ENCODE measurements around the gene TMX1. TPM values are rescaled to one million over a fixed set of nuclear protein-coding genes. Genes with fewer than 3 reads are reported as not detected.
A peak's percentile ranks its signal among the peaks of the same experiment; 100 is the strongest.

Gene TMX1
- total and polyA plus RNA-seq, 10 of the 15 experiments (the other 5 are each of a cell fraction or from before 2014, with no cell fraction given) = 29.1 to 152 (median 52.0) TPM

DNA sequence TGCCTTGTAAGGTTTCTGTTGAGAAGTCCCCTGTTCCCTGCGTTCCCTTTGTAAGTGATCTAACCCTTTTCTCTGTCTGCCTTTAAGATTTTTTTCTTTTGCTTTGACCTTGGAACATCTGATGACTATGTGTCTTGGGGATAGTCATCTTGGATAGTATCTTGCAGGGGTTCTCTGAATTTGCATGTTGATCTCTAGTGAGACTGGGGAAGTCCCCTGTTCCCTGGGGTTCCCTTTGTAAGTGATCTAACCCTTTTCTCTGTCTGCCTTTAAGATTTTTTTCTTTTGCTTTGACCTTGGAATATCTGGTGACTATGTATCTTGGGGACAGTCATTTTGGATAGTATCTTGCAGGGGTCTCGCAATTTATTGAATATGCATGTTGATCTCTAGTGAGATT, 38.2 kb upstream of the TMX1 start:
- H3K9ac ChIP-seq (ENCODE audit: control insufficient read depth, insufficient read depth, low read length) = no peak overlapping the region
- H3K4me1 ChIP-seq (ENCODE audit: control insufficient read depth, insufficient read depth, low read length) = peaks cover 20% of the 10 kb centered on the region
- CTCF ChIA-PET = interaction anchor here (1.0 to 3.5 kb wide), 4 partner anchors 10 to 80 kb away, joined by 3 to 17 read pairs (median 6); no protein-coding TSS in a partner anchor
- POLR2A ChIA-PET = no interaction called here
- H2AFZ ChIP-seq (ENCODE audit: control insufficient read depth, low read depth, low read length) = no peak overlapping the region
- H4K20me1 ChIP-seq (ENCODE audit: control insufficient read depth, insufficient read depth) = no peaks in the 10 kb centered on the region
- no peak overlapping the region for H3K4me3 ChIP-seq
- WGBS (ENCODE audit: insufficient coverage, insufficient replicate concordance, low lambda C conversion rate, missing lambda C conversion rate) = 0% methylated on average over 2 of the region's 2 CpGs
- ATAC-seq (peak; percentile 42), FAIRE-seq (peak; percentile 7), DNase-seq (ENCODE audit: low read depth, low spot score) (peak; percentile 23)
- BruUV-seq (replicated peaks) = no TSS peak
- H3K9me3 ChIP-seq (replicated peaks; ENCODE audit: control insufficient read depth, insufficient read depth, low read length) = no peaks in the 10 kb centered on the region
- H3K4me2 ChIP-seq (ENCODE audit: control insufficient read depth, insufficient read depth) = peak overlapping the region; percentile 12; the same call in 1 of the 2 replicates
- no peaks in the 10 kb centered on the region for H3K27me3 ChIP-seq (replicated peaks in 1 of 2; ENCODE audit: control insufficient read depth in 2 of 2, insufficient read depth in 2 of 2, low read length in 1 of 2)
- SMC1A ChIA-PET (ENCODE audit: uncharacterized antibody, unreplicated experiment) = interaction anchor here (1.0 to 2.8 kb wide), 7 partner anchors 17 to 85 kb away, joined by 3 to 16 read pairs (median 3); no protein-coding TSS in a partner anchor
- no peaks in the 10 kb centered on the region for H3K79me2 ChIP-seq (ENCODE audit: control insufficient read depth, insufficient read depth, low read length)
- in situ Hi-C loops (cut with MboI) (no loop called here), intact Hi-C loops (cut with micrococcal nuclease; ENCODE audit: unreplicated experiment) (loop anchor here (2.0 kb wide), 1 partner anchor 17 kb away; no protein-coding TSS in a partner anchor)
- RAD21 ChIA-PET (ENCODE audit: unreplicated experiment) = interaction anchor here (1.0 to 2.1 kb wide), 4 partner anchors 17 to 341 kb away, joined by 3 to 8 read pairs (median 4); no protein-coding TSS in a partner anchor
- H3K36me3 ChIP-seq (ENCODE audit: control insufficient read depth in 2 of 2, insufficient read depth in 2 of 2, low read length in 1 of 2) = no peaks in the 10 kb centered on the region
- TF ChIP-seq GATAD2B (conservative IDR thresholded peaks at IDR 0.05; ENCODE audit: low read depth) (no peak), BMI1 (IDR thresholded peaks at IDR 0.05; ENCODE audit: borderline replicate concordance) (no peak), NBN (IDR thresholded peaks at IDR 0.05) (no peak), TCF12 (IDR thresholded peaks at IDR 0.05; ENCODE audit: low read depth, low read length) (no peak), STAT1 (conservative IDR thresholded peaks at IDR 0.05) (no peak), SMAD5 (IDR thresholded peaks at IDR 0.05; ENCODE audit: low read depth) (no peak), ASH2L (IDR thresholded peaks at IDR 0.05; ENCODE audit: borderline replicate concordance, low read depth) (no peak), SRF (IDR thresholded peaks at IDR 0.05; ENCODE audit: low read depth in 2 of 2, low read length in 2 of 2) (no peak), CHD4 (IDR thresholded peaks at IDR 0.05) (no peak), BRCA1 (IDR thresholded peaks at IDR 0.05; ENCODE audit: low read depth, low read length) (no peak), HDAC2 (IDR thresholded peaks at IDR 0.05) (no peak), ESRRA (IDR thresholded peaks at IDR 0.05; ENCODE audit: low read length) (no peak)
- TF ChIP-seq, protein P1, sequence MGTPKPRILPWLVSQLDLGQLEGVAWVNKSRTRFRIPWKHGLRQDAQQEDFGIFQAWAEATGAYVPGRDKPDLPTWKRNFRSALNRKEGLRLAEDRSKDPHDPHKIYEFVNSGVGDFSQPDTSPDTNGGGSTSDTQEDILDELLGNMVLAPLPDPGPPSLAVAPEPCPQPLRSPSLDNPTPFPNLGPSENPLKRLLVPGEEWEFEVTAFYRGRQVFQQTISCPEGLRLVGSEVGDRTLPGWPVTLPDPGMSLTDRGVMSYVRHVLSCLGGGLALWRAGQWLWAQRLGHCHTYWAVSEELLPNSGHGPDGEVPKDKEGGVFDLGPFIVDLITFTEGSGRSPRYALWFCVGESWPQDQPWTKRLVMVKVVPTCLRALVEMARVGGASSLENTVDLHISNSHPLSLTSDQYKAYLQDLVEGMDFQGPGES (IDR thresholded peaks at IDR 0.05) = no peak
- TF ChIP-seq, protein P2, sequence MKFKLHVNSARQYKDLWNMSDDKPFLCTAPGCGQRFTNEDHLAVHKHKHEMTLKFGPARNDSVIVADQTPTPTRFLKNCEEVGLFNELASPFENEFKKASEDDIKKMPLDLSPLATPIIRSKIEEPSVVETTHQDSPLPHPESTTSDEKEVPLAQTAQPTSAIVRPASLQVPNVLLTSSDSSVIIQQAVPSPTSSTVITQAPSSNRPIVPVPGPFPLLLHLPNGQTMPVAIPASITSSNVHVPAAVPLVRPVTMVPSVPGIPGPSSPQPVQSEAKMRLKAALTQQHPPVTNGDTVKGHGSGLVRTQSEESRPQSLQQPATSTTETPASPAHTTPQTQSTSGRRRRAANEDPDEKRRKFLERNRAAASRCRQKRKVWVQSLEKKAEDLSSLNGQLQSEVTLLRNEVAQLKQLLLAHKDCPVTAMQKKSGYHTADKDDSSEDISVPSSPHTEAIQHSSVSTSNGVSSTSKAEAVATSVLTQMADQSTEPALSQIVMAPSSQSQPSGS (IDR thresholded peaks at IDR 0.05; ENCODE audit: low read length) = no peak
- TF ChIP-seq, protein P3, sequence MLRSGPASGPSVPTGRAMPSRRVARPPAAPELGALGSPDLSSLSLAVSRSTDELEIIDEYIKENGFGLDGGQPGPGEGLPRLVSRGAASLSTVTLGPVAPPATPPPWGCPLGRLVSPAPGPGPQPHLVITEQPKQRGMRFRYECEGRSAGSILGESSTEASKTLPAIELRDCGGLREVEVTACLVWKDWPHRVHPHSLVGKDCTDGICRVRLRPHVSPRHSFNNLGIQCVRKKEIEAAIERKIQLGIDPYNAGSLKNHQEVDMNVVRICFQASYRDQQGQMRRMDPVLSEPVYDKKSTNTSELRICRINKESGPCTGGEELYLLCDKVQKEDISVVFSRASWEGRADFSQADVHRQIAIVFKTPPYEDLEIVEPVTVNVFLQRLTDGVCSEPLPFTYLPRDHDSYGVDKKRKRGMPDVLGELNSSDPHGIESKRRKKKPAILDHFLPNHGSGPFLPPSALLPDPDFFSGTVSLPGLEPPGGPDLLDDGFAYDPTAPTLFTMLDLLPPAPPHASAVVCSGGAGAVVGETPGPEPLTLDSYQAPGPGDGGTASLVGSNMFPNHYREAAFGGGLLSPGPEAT (IDR thresholded peaks at IDR 0.05; ENCODE audit: low read depth) = no peak
- no peak overlapping the region for H3K27ac ChIP-seq (ENCODE audit: control insufficient read depth, insufficient read depth)
